NCI-H1092 treated with DMSO at 0.1 percent for 48 hours (cell line): ENCODE measurements around the gene FIBCD1.
"Not testable (repeated sequence)": the region's sequence is repeated elsewhere in the genome, so short reads cannot be mapped to it uniquely, and the experiment has no call there.

Source experiments
- DNase-seq: peaks from one replicate; lab custom pipeline; 2025; lab: John Stamatoyannopoulos, UW

FIBCD1 gene

GRCh38 chr9:130972957-130973685, 34.1 kb upstream of the FIBCD1 start:
- no peak for DNase-seq

- no peak for DNase-seq
Measured at GRCh38 chr9:130972277-130972956, 33.4 kb upstream of the FIBCD1 start.

- no peak for DNase-seq
Measured at GRCh38 chr9:130971294-130971849, 32.3 kb upstream of the FIBCD1 start.

GRCh38 chr9:130970855-130971254, 31.8 kb upstream of the FIBCD1 start:
- DNase-seq = no peak

GRCh38 chr9:130970052-130970451, 31.0 kb upstream of the FIBCD1 start:
- DNase-seq = no peak

- DNase-seq = no peak
Measured at GRCh38 chr9:130965680-130966079, 26.6 kb upstream of the FIBCD1 start.

GRCh38 chr9:130963916-130964315, 24.9 kb upstream of the FIBCD1 start:
- DNase-seq = no peak

- DNase-seq = no peak
Measured at GRCh38 chr9:130963337-130963908, 24.4 kb upstream of the FIBCD1 start.

GRCh38 chr9:130962418-130963316, 23.6 kb upstream of the FIBCD1 start:
- DNase-seq = no peak

- DNase-seq = no peak
Measured at GRCh38 chr9:130961511-130962300, 22.7 kb upstream of the FIBCD1 start.

- no peak for DNase-seq
Measured at GRCh38 chr9:130960522-130961378, 21.7 kb upstream of the FIBCD1 start.

- no peak for DNase-seq
Measured at GRCh38 chr9:130959809-130960334, 20.8 kb upstream of the FIBCD1 start.

GRCh38 chr9:130958564-130958963, 19.5 kb upstream of the FIBCD1 start:
- DNase-seq = not testable (repeated sequence)

GRCh38 chr9:130957451-130958203, 18.6 kb upstream of the FIBCD1 start:
- no peak for DNase-seq

- DNase-seq = no peak
Measured at GRCh38 chr9:130956636-130957450, 17.8 kb upstream of the FIBCD1 start.

- no peak for DNase-seq
Measured at GRCh38 chr9:130955947-130956621, 17.0 kb upstream of the FIBCD1 start.

GRCh38 chr9:130954925-130955324, 15.9 kb upstream of the FIBCD1 start:
- DNase-seq = not testable (repeated sequence)

GRCh38 chr9:130954317-130954716, 15.3 kb upstream of the FIBCD1 start:
- no peak for DNase-seq
